ENCODE measurements around the gene PLPPR1. TPM values are rescaled to one million over a fixed set of nuclear protein-coding genes. Genes with fewer than 3 reads are reported as not detected.

The PLPPR1 gene
- total and polyA plus RNA-seq, 2 experiments from 2014 or later, result 1.3 to 3.7 TPM

DNA sequence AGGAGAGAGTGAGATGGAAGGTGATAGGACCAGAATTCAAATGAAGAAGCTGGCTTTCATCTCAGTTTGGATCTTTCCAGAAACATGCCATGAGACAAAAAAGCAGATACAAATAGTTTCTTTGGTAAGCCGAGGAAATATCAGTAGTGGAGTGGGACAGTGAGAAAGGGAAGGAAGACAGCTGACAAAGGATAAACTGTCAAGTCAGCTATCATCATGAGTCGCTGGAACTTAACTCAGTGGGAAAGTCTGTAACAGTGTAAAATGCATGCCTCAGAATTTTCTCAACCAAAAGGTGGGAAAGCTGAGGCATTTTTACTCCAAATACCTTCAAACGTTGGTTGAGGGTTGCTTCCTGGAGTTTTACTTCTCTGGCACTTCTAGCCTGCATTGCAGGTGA, 129.8 kb downstream of the PLPPR1 start (continued):
- no peak for TF ChIP-seq ZNF114 (CRISPR knock-in tag; IDR thresholded peaks at IDR 0.05)
- TF ChIP-seq, protein P1, sequence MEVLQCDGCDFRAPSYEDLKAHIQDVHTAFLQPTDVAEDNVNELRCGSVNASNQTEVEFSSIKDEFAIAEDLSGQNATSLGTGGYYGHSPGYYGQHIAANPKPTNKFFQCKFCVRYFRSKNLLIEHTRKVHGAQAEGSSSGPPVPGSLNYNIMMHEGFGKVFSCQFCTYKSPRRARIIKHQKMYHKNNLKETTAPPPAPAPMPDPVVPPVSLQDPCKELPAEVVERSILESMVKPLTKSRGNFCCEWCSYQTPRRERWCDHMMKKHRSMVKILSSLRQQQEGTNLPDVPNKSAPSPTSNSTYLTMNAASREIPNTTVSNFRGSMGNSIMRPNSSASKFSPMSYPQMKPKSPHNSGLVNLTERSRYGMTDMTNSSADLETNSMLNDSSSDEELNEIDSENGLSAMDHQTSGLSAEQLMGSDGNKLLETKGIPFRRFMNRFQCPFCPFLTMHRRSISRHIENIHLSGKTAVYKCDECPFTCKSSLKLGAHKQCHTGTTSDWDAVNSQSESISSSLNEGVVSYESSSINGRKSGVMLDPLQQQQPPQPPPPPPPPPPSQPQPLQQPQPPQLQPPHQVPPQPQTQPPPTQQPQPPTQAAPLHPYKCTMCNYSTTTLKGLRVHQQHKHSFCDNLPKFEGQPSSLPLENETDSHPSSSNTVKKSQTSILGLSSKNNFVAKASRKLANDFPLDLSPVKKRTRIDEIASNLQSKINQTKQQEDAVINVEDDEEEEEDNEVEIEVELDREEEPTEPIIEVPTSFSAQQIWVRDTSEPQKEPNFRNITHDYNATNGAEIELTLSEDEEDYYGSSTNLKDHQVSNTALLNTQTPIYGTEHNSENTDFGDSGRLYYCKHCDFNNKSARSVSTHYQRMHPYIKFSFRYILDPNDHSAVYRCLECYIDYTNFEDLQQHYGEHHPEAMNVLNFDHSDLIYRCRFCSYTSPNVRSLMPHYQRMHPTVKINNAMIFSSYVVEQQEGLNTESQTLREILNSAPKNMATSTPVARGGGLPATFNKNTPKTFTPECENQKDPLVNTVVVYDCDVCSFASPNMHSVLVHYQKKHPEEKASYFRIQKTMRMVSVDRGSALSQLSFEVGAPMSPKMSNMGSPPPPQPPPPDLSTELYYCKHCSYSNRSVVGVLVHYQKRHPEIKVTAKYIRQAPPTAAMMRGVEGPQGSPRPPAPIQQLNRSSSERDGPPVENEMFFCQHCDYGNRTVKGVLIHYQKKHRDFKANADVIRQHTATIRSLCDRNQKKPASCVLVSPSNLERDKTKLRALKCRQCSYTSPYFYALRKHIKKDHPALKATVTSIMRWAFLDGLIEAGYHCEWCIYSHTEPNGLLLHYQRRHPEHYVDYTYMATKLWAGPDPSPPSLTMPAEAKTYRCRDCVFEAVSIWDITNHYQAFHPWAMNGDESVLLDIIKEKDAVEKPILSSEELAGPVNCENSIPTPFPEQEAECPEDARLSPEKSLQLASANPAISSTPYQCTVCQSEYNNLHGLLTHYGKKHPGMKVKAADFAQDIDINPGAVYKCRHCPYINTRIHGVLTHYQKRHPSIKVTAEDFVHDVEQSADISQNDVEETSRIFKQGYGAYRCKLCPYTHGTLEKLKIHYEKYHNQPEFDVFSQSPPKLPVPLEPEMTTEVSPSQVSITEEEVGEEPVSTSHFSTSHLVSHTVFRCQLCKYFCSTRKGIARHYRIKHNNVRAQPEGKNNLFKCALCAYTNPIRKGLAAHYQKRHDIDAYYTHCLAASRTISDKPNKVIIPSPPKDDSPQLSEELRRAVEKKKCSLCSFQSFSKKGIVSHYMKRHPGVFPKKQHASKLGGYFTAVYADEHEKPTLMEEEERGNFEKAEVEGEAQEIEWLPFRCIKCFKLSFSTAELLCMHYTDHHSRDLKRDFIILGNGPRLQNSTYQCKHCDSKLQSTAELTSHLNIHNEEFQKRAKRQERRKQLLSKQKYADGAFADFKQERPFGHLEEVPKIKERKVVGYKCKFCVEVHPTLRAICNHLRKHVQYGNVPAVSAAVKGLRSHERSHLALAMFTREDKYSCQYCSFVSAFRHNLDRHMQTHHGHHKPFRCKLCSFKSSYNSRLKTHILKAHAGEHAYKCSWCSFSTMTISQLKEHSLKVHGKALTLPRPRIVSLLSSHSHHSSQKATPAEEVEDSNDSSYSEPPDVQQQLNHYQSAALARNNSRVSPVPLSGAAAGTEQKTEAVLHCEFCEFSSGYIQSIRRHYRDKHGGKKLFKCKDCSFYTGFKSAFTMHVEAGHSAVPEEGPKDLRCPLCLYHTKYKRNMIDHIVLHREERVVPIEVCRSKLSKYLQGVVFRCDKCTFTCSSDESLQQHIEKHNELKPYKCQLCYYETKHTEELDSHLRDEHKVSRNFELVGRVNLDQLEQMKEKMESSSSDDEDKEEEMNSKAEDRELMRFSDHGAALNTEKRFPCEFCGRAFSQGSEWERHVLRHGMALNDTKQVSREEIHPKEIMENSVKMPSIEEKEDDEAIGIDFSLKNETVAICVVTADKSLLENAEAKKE (CRISPR knock-in tag; IDR thresholded peaks at IDR 0.05), result no peak

DNA sequence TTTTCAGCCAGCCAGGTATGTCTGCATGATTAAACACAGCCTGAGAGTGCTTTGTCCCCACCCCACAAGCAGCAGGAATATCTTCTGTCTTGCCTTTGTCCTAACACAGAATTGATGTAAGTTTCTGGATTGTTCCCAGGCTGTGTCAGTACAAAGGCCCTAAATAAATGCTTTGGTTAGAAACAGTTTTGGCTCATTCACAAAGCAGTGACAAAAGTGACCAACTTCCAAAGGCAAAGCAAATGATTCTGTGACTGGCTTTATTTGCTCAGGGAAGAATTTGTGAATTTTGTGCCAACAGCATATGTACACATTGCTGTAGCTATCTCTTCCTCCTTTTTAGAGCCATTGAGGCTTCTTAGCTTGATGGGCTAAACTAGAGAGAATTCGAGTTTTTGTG, 133.7 kb downstream of the PLPPR1 start:
- H3K4me1 Mint-ChIP-seq, result peaks cover 17% of the 10 kb centered on the region
- Histone ChIP-seq H3K9me2 (ENCODE audit: insufficient read depth) (peaks cover 2% of the 10 kb centered on the region; the same call in 1 of the 2 replicates), H3K27ac (ENCODE audit: low read depth) (no peak overlapping the region), H3K79me2 (replicated peaks; ENCODE audit: insufficient read depth) (no peaks in the 10 kb centered on the region), H2AFZ (no peak overlapping the region), H3K4me1 (ENCODE audit: insufficient read depth) (peaks cover 3% of the 10 kb centered on the region; the same call in 1 of the 2 replicates), H3K4me2 (no peak overlapping the region), H3K36me3 (ENCODE audit: insufficient read depth) (no peaks in the 10 kb centered on the region), H3K4me3 (no peak overlapping the region), H3K27me3 (ENCODE audit: insufficient read depth) (no peaks in the 10 kb centered on the region), H3F3A (replicated peaks; ENCODE audit: low read depth) (no peaks in the 10 kb centered on the region), H4K20me1 (replicated peaks; ENCODE audit: insufficient read depth) (no peaks in the 10 kb centered on the region)
- no peaks in the 10 kb centered on the region for H3K36me3 Mint-ChIP-seq (ENCODE audit: low read depth)
- ATAC-seq, result no peak
- H3K27me3 Mint-ChIP-seq (ENCODE audit: insufficient read depth, low read depth, poor library complexity), result no peaks in the 10 kb centered on the region
- H3K9me3 Mint-ChIP-seq, result no peaks in the 10 kb centered on the region
- no peak overlapping the region for H3K4me3 Mint-ChIP-seq
- no peak overlapping the region for H3K27ac Mint-ChIP-seq
- TF ChIP-seq EZH2phosphoT487 (IDR thresholded peaks at IDR 0.05; ENCODE audit: unreplicated experiment) (no peak), POLR2AphosphoS5 (IDR thresholded peaks at IDR 0.05; ENCODE audit: low read depth) (no peak)
- TF ChIP-seq, protein P2, sequence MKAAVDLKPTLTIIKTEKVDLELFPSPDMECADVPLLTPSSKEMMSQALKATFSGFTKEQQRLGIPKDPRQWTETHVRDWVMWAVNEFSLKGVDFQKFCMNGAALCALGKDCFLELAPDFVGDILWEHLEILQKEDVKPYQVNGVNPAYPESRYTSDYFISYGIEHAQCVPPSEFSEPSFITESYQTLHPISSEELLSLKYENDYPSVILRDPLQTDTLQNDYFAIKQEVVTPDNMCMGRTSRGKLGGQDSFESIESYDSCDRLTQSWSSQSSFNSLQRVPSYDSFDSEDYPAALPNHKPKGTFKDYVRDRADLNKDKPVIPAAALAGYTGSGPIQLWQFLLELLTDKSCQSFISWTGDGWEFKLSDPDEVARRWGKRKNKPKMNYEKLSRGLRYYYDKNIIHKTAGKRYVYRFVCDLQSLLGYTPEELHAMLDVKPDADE (IDR thresholded peaks at IDR 0.05), result no peak
- no peak for DNase-seq (ENCODE audit: low spot score)

All from GM23338 (cell line).